SU-DHL-6 (cell line): ENCODE results near the gene PIEZO1.

Experiments used
- EZH2phosphoT487 ChIP-seq: fragments of 200-600 bp; sonication (generic), shearing (Covaris generic); conservative IDR thresholded peaks from 2 replicates; pipeline ENCODE4 v1.6.1; 2018; ENCODE audit warnings: mild to moderate bottlenecking, antibody characterized with exemption, low read length, moderate library complexity, mixed read lengths
- TF ChIP-seq, protein P1 (sequence below): fragments of 200-600 bp; sonication (generic); IDR thresholded peaks from one replicate; pipeline ENCODE4 v1.5.1; 2017; ENCODE audit warnings: antibody characterized with exemption, mild to moderate bottlenecking, low read length, moderate library complexity; ENCODE audit not compliant: insufficient read depth, poor library complexity, severe bottlenecking

DNA sequence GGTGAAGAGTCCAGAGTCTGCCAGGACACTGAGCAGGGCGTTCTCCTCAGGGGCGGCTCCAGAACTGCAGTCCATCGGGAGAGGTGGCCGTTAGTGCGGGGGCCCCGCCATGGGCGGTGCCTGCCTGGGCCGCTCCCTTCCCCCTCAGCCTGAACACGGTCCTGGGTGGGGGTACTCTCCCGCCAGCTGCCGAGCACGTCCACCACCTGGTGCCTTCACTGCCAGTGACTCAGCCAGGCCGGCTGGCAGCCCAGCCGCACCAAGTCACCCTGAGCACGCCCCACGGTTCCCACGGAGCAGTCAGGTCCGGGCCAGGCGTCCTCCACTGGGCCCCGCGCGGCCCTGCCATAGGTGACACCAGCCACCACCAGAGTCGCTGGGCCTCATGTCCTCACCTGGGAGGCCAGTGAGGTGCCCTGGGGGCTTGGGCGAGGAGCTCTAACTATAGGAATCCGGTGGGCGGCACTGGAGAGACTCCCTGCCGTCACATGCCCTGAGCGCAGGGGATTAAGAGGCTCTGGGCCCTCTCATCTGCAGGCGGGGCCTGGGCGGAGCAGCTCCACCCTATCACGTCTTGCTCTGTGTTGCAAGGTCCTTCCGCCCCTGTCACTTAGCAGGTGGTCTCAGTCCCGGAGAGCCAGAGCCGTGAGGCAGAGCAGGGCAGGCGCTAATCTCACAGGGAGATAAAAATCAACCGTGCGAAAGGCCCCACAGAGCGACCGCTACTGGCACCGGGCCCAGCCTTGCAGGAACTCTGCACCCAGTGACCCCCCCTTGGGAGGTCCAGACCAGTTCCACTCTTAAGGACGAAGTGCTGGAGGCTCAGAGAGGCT is 14.3 kb downstream of the PIEZO1 start:
- TF ChIP-seq, protein P1, sequence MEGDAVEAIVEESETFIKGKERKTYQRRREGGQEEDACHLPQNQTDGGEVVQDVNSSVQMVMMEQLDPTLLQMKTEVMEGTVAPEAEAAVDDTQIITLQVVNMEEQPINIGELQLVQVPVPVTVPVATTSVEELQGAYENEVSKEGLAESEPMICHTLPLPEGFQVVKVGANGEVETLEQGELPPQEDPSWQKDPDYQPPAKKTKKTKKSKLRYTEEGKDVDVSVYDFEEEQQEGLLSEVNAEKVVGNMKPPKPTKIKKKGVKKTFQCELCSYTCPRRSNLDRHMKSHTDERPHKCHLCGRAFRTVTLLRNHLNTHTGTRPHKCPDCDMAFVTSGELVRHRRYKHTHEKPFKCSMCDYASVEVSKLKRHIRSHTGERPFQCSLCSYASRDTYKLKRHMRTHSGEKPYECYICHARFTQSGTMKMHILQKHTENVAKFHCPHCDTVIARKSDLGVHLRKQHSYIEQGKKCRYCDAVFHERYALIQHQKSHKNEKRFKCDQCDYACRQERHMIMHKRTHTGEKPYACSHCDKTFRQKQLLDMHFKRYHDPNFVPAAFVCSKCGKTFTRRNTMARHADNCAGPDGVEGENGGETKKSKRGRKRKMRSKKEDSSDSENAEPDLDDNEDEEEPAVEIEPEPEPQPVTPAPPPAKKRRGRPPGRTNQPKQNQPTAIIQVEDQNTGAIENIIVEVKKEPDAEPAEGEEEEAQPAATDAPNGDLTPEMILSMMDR: no peak
- no peak for TF ChIP-seq EZH2phosphoT487
